ENCODE measurements around the gene PCDHGC5. TPM values are rescaled to one million over a fixed set of nuclear protein-coding genes. Genes with fewer than 3 reads are reported as not detected.

The PCDHGC5 gene
- total and polyA plus RNA-seq, 7 donors: 0.08 to 1.2 (median 0.65) TPM; not detected in 1

- DNase-seq (no peak), ATAC-seq (no peak)
- peaks cover 38% of the 10 kb centered on the region for H3K4me1 ChIP-seq
- H3K4me3 ChIP-seq: peak overlapping the region; percentile 77
- intact Hi-C loops (cut with DNase I): loop anchor here (5.0 kb wide), 2 partner anchors 34 to 46 kb away; partner anchors contain the start of gene PCDHGA12 (in 1 of the 2)
- peaks cover 0 to 11% (median 0%) of the 10 kb centered on the region in 3 donors for H3K27me3 ChIP-seq (ENCODE audit: insufficient read depth in 3 of 3, low read length in 2 of 3)
- no peaks in the 10 kb centered on the region for H3K9me3 ChIP-seq
- no peak overlapping the region for H3K27ac ChIP-seq
- 35 to 52% (median 46%) methylated on average over 13 of the region's 13 CpGs for WGBS, 3 donors
- no peak for TF ChIP-seq CTCF (IDR thresholded peaks at IDR 0.05)
- H3K36me3 ChIP-seq (ENCODE audit: insufficient read depth in 1 of 2, low read depth in 1 of 2): no peaks in the 10 kb centered on the region
Measured at GRCh38 chr5:141477815-141478214, 11.1 kb upstream of the PCDHGC5 start.

- Histone ChIP-seq H3K4me3 (peak overlapping the region; percentile 77), H3K36me3 (ENCODE audit: insufficient read depth in 1 of 2, low read depth in 1 of 2) (no peaks in the 10 kb centered on the region), H3K9me3 (no peaks in the 10 kb centered on the region), H3K27ac (no peak overlapping the region), H3K27me3 (ENCODE audit: insufficient read depth in 3 of 3, low read length in 2 of 3) (peaks cover 0 to 11% (median 0%) of the 10 kb centered on the region in 3 donors), H3K4me1 (peaks cover 38% of the 10 kb centered on the region)
- WGBS, 3 donors: 25 to 28% (median 28%) methylated on average over 20 of the region's 20 CpGs
- ATAC-seq: no peak
- intact Hi-C loops (cut with DNase I): loop anchor here (5.0 kb wide), 2 partner anchors 34 to 46 kb away; partner anchors contain the start of gene PCDHGA12 (in 1 of the 2)
- no peak for TF ChIP-seq CTCF (IDR thresholded peaks at IDR 0.05)
- peak in 1 of 2 donors; percentile 58 for DNase-seq
Measured at GRCh38 chr5:141478321-141478945, 10.4 kb upstream of the PCDHGC5 start.

- no peak overlapping the region for H3K27ac ChIP-seq
- H3K36me3 ChIP-seq (ENCODE audit: insufficient read depth in 1 of 2, low read depth in 1 of 2): no peaks in the 10 kb centered on the region
- no peak for TF ChIP-seq CTCF (IDR thresholded peaks at IDR 0.05)
Measured at GRCh38 chr5:141479776-141480175, 9.1 kb upstream of the PCDHGC5 start.

GRCh38 chr5:141483902-141484301, 5.0 kb upstream of the PCDHGC5 start:
- Histone ChIP-seq H3K27me3 (ENCODE audit: insufficient read depth in 3 of 3, low read length in 2 of 3) (peaks cover 0 to 18% (median 3%) of the 10 kb centered on the region in 3 donors), H3K4me1 (peaks cover 25% of the 10 kb centered on the region), H3K36me3 (ENCODE audit: insufficient read depth in 1 of 2, low read depth in 1 of 2) (no peaks in the 10 kb centered on the region), H3K4me3 (peak overlapping the region; percentile 57), H3K9me3 (no peaks in the 10 kb centered on the region), H3K27ac (no peak overlapping the region)
- intact Hi-C loops (cut with DNase I): no loop called here
- no peak for DNase-seq
- ATAC-seq: no peak
- no peak for TF ChIP-seq CTCF (IDR thresholded peaks at IDR 0.05)
- 43 to 52% (median 46%) methylated on average over 3 of the region's 3 CpGs for WGBS, 3 donors

More at GRCh38 chr5:141479776-141480175, 9.1 kb upstream of the PCDHGC5 start:
- intact Hi-C loops (cut with DNase I): loop anchor here (5.0 kb wide), 2 partner anchors 33 to 47 kb away; partner anchors contain the start of gene PCDHGA12 (in 1 of the 2)
- ATAC-seq: no peak
- H3K4me3 ChIP-seq: peak overlapping the region; percentile 77
- no peaks in the 10 kb centered on the region for H3K9me3 ChIP-seq
- peaks cover 47% of the 10 kb centered on the region for H3K4me1 ChIP-seq
- H3K27me3 ChIP-seq (ENCODE audit: insufficient read depth in 3 of 3, low read length in 2 of 3): peaks cover 0 to 18% (median 3%) of the 10 kb centered on the region in 3 donors
- DNase-seq: no peak

Measured in psoas muscle (tissue), 8 donors.